SK-N-SH (cell line): ENCODE data around the gene MID1.

Experiments used
- EP300 ChIP-seq, 2 experiments: IDR thresholded peaks; 2 replicates each; pipeline versions ENCODE4 v1.4.0 to v1.6.1; 2012; ENCODE audit warnings: borderline replicate concordance in 1 of 2, low read depth in 1 of 2, low read length in 1 of 2
- SMC3 ChIP-seq: IDR thresholded peaks from 2 replicates; pipeline ENCODE4 v1.6.1; 2012; ENCODE audit warnings: low read depth, low read length, improper control_type of control experiment
- TEAD4 ChIP-seq: IDR thresholded peaks from 2 replicates; pipeline ENCODE4 v1.4.0; 2012; ENCODE audit warnings: mild to moderate bottlenecking, borderline replicate concordance; ENCODE audit not compliant: insufficient read depth
- TF ChIP-seq, protein P1 (sequence below): fragments of 200-600 bp; sonication (generic); IDR thresholded peaks from 2 replicates; pipeline ENCODE4 v1.6.1; 2017; ENCODE audit warnings: antibody characterized with exemption, mild to moderate bottlenecking, moderate library complexity
- TF ChIP-seq, protein P2 (sequence below): IDR thresholded peaks from 2 replicates; pipeline ENCODE4 v1.6.1; 2012; ENCODE audit warnings: mild to moderate bottlenecking, low read depth, low read length, moderate library complexity
- TF ChIP-seq, protein P3 (sequence below): IDR thresholded peaks from 2 replicates; pipeline ENCODE4 v1.4.0; 2012; ENCODE audit warnings: low read depth

DNA sequence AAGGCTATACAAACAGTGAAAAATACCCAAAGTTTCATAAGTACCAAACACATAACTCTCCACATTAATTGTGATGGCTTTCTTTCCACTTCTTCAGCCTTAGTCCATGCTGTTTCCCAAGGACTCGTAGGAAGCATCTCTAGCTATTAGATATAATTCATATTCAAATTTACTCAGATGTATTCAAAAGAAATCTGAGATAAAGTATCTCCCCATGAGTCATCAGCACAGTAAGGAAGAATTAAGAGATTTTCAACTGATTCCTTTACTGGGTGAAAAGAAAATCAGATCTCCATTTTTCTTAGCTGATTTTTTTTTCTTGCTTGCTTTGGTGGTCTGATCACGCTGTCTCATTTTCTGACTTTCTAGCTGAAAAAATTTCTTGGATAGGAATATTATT lies 71.7 kb downstream of the MID1 start:
- TF ChIP-seq, protein P1, sequence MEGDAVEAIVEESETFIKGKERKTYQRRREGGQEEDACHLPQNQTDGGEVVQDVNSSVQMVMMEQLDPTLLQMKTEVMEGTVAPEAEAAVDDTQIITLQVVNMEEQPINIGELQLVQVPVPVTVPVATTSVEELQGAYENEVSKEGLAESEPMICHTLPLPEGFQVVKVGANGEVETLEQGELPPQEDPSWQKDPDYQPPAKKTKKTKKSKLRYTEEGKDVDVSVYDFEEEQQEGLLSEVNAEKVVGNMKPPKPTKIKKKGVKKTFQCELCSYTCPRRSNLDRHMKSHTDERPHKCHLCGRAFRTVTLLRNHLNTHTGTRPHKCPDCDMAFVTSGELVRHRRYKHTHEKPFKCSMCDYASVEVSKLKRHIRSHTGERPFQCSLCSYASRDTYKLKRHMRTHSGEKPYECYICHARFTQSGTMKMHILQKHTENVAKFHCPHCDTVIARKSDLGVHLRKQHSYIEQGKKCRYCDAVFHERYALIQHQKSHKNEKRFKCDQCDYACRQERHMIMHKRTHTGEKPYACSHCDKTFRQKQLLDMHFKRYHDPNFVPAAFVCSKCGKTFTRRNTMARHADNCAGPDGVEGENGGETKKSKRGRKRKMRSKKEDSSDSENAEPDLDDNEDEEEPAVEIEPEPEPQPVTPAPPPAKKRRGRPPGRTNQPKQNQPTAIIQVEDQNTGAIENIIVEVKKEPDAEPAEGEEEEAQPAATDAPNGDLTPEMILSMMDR = no peak
- no peak for TF ChIP-seq EP300 (IDR thresholded peaks at IDR 0.05; ENCODE audit: borderline replicate concordance in 1 of 2, low read depth in 1 of 2, low read length in 1 of 2)
- no peak for TF ChIP-seq SMC3
- no peak for TF ChIP-seq TEAD4
- TF ChIP-seq, protein P2, sequence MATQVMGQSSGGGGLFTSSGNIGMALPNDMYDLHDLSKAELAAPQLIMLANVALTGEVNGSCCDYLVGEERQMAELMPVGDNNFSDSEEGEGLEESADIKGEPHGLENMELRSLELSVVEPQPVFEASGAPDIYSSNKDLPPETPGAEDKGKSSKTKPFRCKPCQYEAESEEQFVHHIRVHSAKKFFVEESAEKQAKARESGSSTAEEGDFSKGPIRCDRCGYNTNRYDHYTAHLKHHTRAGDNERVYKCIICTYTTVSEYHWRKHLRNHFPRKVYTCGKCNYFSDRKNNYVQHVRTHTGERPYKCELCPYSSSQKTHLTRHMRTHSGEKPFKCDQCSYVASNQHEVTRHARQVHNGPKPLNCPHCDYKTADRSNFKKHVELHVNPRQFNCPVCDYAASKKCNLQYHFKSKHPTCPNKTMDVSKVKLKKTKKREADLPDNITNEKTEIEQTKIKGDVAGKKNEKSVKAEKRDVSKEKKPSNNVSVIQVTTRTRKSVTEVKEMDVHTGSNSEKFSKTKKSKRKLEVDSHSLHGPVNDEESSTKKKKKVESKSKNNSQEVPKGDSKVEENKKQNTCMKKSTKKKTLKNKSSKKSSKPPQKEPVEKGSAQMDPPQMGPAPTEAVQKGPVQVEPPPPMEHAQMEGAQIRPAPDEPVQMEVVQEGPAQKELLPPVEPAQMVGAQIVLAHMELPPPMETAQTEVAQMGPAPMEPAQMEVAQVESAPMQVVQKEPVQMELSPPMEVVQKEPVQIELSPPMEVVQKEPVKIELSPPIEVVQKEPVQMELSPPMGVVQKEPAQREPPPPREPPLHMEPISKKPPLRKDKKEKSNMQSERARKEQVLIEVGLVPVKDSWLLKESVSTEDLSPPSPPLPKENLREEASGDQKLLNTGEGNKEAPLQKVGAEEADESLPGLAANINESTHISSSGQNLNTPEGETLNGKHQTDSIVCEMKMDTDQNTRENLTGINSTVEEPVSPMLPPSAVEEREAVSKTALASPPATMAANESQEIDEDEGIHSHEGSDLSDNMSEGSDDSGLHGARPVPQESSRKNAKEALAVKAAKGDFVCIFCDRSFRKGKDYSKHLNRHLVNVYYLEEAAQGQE = no peak
- TF ChIP-seq, protein P3, sequence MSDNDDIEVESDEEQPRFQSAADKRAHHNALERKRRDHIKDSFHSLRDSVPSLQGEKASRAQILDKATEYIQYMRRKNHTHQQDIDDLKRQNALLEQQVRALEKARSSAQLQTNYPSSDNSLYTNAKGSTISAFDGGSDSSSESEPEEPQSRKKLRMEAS = no peak
